HG03103 (cell line): ENCODE measurements around the gene LENG1.

Experiments used
- ATAC-seq: cut with Tn5 transposase; IDR thresholded peaks from one replicate; pipeline ENCODE4 v1.9.1; 2021; ENCODE audit warnings: low read depth; ENCODE audit not compliant: unreplicated experiment

The LENG1 gene

GRCh38 chr19:54115109-54116063, 44.1 kb downstream of the LENG1 start, which contains the start of the genes PRPF31 and TFPT:
PRPF31 (plus strand) TSS chr19:54115754; CDS start chr19:54118279, 2,525 bp downstream.
TFPT (minus strand) TSS chr19:54115657; CDS start chr19:54115269, 388 bp downstream.
- peak; percentile 74 for ATAC-seq

DNA sequence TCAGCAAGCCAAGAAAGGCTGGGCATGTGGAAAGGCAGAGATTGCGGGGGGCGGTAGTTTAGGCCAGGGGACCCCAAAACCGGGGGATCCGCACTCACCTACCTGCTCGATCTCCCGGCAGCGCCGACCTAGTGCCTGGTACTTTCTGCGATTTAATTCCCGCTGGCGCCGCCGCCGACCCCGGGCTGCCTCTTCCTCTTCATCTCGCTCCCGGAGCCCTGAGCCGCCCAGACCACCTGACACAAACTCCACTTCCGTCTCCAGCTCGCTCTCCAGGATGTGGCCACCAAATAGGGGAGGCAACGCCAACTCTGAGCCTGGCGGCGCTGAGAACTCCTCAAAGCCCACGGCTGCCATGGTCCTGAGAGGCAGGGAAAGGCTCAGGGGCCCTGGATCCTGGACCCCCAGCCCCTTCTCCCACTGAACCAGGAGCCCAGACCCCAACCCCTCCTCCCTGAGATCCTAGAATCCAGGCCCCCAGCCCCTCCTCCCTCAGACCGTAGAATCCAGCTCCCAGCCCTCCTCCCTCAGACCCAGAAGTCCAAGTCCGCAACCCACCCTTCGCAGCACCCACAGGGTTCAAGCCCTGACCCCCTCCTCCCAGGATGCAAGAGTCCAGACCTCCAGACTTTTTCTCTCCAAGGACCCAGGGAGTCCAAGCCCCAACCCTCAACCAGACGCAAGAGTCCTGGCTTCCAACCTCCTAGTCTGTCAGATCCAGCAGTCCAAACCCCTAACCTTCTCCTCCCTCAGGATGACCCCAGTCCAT, 45.0 kb downstream of the LENG1 start:
- ATAC-seq = no peak

- ATAC-seq = no peak
These were observed 49.9 kb downstream of the LENG1 start for GRCh38 chr19:54109651-54110050.

- no peak for ATAC-seq
These were observed 51.0 kb downstream of the LENG1 start for GRCh38 chr19:54108496-54108895.

DNA sequence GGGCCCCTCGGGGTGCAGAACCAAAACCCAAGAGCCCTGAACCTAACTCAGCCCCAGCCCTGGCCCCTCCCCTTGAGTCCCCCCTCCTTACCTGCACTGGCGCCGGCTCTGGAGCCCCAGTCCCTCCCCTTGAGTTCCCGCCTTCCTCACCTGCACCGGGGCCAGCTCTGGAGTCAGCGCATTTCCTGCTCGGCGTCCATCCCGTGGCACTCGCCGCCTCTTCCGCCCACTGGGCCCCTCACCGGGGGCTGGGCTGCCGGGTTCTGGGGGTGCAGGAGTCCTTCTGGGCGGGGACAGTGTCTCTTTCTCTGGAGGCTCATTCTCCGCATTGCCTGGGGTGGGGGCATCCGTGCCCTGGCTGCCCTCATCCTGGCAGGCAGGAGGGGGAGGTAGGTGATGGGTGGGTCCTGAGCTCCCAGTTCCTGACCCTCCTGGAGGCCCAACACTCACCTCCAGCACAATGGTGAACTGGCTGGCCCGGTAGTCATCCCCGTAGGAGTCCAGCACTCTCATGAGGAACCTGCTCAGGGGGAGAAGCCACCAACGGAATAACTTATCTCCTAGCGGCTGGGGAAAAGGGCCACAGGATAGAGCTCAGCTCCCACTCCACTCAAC, 51.5 kb downstream of the LENG1 start:
- ATAC-seq = no peak

GRCh38 chr19:54106716-54107115, 52.8 kb downstream of the LENG1 start:
- no peak for ATAC-seq

DNA sequence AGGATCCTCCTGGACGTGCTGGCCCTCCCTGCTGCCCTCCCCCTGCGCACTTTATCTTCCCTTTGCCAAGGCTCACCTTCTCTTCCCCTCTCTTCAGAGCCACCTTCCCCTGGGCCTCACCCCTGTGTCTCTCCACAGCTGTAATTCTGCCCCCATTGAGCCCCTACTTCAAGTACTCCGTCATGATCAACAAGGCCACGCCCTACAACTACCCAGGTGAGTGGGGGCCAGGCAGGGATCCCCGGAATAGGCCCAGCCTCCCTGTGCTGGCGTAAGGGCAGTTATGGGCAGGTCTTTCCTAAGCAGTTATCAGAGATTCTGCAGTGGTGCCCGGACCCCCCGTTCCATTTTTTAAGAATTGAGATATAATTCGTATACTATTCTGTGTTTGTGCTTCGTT, 53.7 kb downstream of the LENG1 start:
- ATAC-seq = no peak
